GM12801 (cell line): ENCODE data around the gene RPL12.

ENCODE experiments used
- CTCF ChIP-seq: IDR thresholded peaks from one replicate; pipeline ENCODE4 v1.5.1; 2011; ENCODE audit warnings: control low read depth; ENCODE audit not compliant: insufficient read length; ENCODE audit errors: extremely low read depth

RPL12 gene

GRCh38 chr9:127450830-127451607, at the start of gene RPL12, which contains the start of gene LRSAM1:
Gene RPL12 (minus strand): TSS chr9:127451406. CDS start chr9:127451317, 89 bp downstream.
Gene LRSAM1 (plus strand): TSS chr9:127451510. CDS start chr9:127454528, 3,018 bp downstream.
- TF ChIP-seq CTCF, result no peak

- TF ChIP-seq CTCF, result no peak
Observed at GRCh38 chr9:127500862-127501261, 49.7 kb upstream of the RPL12 start.

GRCh38 chr9:127500399-127500798, 49.2 kb upstream of the RPL12 start:
- no peak for TF ChIP-seq CTCF

- TF ChIP-seq CTCF, result no peak
Observed at GRCh38 chr9:127498298-127498697, 47.1 kb upstream of the RPL12 start.

GRCh38 chr9:127497656-127498290, 46.6 kb upstream of the RPL12 start:
- TF ChIP-seq CTCF, result no peak

GRCh38 chr9:127496974-127497373, 45.8 kb upstream of the RPL12 start:
- no peak for TF ChIP-seq CTCF

GRCh38 chr9:127495884-127496555, 44.8 kb upstream of the RPL12 start:
- no peak for TF ChIP-seq CTCF
